HG03103 (cell line): ENCODE measurements around the gene UBTFL1.
A peak's percentile ranks its signal among the peaks of the same experiment; 100 is the strongest.
"Not testable (repeated sequence)": the region's sequence is repeated elsewhere in the genome, so short reads cannot be mapped to it uniquely, and the experiment has no call there.

Source experiments
- ATAC-seq: cut with Tn5 transposase; IDR thresholded peaks from one replicate; pipeline ENCODE4 v1.9.1; 2021; ENCODE audit warnings: low read depth; ENCODE audit not compliant: unreplicated experiment

Gene UBTFL1, protein sequence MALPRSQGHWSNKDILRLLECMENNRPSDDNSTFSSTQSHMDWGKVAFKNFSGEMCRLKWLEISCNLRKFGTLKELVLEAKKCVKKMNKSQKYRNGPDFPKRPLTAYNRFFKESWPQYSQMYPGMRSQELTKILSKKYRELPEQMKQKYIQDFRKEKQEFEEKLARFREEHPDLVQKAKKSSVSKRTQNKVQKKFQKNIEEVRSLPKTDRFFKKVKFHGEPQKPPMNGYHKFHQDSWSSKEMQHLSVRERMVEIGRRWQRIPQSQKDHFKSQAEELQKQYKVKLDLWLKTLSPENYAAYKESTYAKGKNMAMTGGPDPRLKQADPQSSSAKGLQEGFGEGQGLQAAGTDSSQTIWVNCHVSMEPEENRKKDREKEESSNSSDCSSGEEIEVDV

GRCh38 chr11:90085650-90086049 is at the start of gene UBTFL1:
Gene UBTFL1 (plus strand): TSS chr11:90085950. CDS start chr11:90085950, 0 bp downstream.
- not testable (repeated sequence) for ATAC-seq

- not testable (repeated sequence) for ATAC-seq
Observed at GRCh38 chr11:90051591-90052209, 34.0 kb upstream of the UBTFL1 start.

- ATAC-seq: not testable (repeated sequence)
Observed at GRCh38 chr11:90052311-90052710, 33.4 kb upstream of the UBTFL1 start.

DNA sequence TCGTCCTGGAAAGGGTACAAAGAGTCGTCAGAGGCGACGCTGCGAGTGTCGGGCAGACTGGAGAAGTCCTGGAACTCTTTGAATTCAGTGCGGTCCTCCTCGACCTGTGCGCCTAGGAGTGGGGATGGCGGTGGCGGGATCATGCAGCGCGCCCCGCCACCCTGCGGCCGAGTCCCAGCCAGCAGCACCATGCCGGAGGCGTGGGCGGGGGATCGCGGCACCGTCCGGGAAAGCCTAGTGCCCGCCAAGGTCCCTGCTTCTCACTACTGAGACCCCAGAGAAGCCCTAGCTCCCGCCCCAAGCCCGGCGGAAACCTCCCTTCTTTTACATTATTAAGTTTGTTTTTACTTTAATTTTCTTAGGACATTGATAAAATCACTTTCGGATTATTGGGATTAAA is 32.2 kb upstream of the UBTFL1 start:
- ATAC-seq: not testable (repeated sequence)

- not testable (repeated sequence) for ATAC-seq
Observed at GRCh38 chr11:90088731-90089130, 3.0 kb downstream of the UBTFL1 start.

- not testable (repeated sequence) for ATAC-seq
Observed at GRCh38 chr11:90095230-90095924, 9.6 kb downstream of the UBTFL1 start.

DNA sequence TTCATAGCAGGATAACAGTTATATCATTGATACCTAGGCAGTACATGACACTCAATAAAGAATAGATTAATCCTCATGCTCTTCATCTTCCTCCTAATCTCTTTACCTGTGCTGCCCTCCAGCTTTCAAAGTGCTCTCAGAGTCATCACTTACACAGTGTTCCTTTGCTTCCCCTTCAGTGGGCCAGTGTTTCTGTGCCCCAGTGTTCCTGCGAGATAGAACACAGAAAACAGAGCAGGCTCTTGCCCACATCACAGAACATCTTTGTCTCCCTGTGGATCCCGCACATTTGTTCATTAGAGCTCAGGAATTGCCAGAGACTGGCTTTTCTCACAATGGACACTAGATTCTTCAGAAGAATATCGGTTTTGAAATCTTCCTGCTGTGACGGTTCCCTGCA is 12.5 kb downstream of the UBTFL1 start:
- not testable (repeated sequence) for ATAC-seq

GRCh38 chr11:90100431-90100830 is 14.7 kb downstream of the UBTFL1 start:
- ATAC-seq: no peak

DNA sequence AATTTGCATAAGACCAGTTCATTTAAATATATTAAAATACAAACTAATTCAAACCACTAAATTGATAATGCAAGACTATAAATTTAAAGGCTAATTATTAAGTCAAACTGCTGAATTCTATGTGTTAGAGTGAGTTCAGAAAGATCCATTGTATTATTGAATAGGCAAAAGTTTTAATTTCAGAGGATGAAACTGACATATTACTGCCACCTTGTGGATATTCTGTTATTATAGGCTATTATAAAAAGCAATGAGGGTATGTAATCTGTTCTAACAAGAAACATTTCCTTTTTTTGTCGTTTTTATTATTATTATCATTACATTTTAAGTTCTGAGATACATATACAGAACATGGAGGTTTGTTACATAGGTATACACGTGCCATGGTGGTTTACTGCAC is 27.8 kb downstream of the UBTFL1 start:
- ATAC-seq: no peak

DNA sequence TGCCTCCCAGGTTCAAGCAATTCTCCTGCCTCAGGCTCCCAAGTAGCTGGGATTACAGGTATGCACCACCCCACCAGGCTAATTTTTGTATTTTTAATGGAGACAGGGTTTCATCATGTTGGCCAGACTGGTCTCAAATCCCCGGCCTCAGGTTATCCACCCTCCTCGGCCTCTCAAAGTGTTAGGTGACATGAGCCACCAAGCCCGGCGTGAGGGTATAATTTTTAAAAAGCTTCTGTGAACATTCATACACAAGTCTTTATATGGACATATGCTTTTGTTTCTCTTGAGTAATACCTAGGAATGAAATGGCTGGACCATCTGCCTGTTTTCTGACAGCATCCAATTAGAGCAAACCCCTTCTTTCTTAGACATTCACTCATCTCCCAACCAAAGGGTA is 34.4 kb downstream of the UBTFL1 start:
- ATAC-seq: no peak

GRCh38 chr11:90124371-90124770 is 38.6 kb downstream of the UBTFL1 start:
- no peak for ATAC-seq

GRCh38 chr11:90124946-90125345 is 39.2 kb downstream of the UBTFL1 start:
- ATAC-seq: no peak

DNA sequence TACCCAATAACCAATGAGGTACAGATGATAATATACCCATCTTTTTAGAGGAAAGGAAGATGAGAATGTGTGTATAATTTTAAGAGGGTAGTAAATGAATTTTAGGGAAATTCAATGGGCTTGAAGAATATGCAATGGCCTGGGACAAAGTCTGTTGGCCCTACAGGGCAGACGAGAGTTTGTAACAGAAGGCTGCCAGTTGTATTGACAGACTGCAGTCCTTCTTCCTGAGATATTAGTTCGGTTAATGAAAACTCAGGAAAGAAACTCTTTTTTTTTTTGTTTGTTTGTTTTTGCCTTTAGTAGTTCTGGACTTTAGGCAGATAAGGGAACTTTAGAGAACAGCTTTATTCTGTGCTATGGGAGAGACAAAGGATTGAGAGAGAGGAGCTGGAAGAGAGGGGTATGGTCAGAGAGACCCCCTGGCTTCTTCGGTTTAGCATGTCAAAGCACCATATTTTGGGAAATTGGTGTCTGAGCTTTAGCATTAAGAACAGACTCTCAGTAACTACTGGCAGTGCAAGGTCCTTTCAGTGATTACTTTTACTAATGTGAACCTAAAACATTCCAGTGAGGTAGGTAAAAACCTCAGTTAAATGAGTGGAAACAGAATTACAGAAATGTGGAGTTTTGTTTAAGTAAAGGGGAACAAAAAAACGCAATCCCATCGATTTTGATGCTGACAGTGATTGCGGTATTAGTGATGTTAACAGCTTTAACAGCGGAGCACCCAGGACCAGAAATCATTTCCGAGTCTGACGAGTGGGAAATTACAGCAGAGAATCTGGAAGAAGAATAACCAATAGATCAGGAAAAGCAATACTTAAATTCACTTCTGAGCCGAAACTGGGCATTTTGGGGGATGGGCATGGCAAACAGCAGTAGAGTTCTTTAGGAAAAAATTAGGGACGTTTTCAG is 48.1 kb downstream of the UBTFL1 start:
- ATAC-seq: no peak

GRCh38 chr11:90134478-90135003 is 48.8 kb downstream of the UBTFL1 start, which contains the start of gene NAALAD2:
Gene NAALAD2 (plus strand): TSS chr11:90134663. CDS start chr11:90134759, 96 bp downstream.
- ATAC-seq: peak; percentile 61

GRCh38 chr11:90135016-90135415 is 49.3 kb downstream of the UBTFL1 start:
- no peak for ATAC-seq
